Activated T-cell treated with anti-CD3 and anti-CD28 coated beads for 24 hours (primary cell): ENCODE results near the gene RANBP3.
"Not testable (repeated sequence)": the region's sequence is repeated elsewhere in the genome, so short reads cannot be mapped to it uniquely, and the experiment has no call there.

Experiments used
- DNase-seq: peaks from one replicate; pipeline ENCODE4 v3.0.0-alpha.2; 2020; ENCODE audit warnings: low read depth

Gene RANBP3

GRCh38 chr19:5985837-5986236 lies 7.9 kb upstream of the RANBP3 start:
- DNase-seq = not testable (repeated sequence)

GRCh38 chr19:5985098-5985783 lies 7.3 kb upstream of the RANBP3 start:
- DNase-seq = no peak

GRCh38 chr19:5984600-5984999 lies 6.7 kb upstream of the RANBP3 start:
- no peak for DNase-seq

GRCh38 chr19:5983367-5983955 lies 5.5 kb upstream of the RANBP3 start:
- DNase-seq = no peak

- no peak for DNase-seq
Measured at GRCh38 chr19:5978606-5979552, 939 bp upstream of the RANBP3 start.

- DNase-seq = no peak
Measured at GRCh38 chr19:5977222-5977784, 637 bp downstream of the RANBP3 start.

GRCh38 chr19:5976768-5977167 lies 1.2 kb downstream of the RANBP3 start:
- no peak for DNase-seq

- DNase-seq = no peak
Measured at GRCh38 chr19:5975388-5975728, 2.6 kb downstream of the RANBP3 start.

- peak; percentile 46 for DNase-seq
Measured at GRCh38 chr19:5974721-5975387, 3.1 kb downstream of the RANBP3 start.

- no peak for DNase-seq
Measured at GRCh38 chr19:5973867-5974635, 3.9 kb downstream of the RANBP3 start.

- no peak for DNase-seq
Measured at GRCh38 chr19:5973376-5973775, 4.6 kb downstream of the RANBP3 start.

- DNase-seq = no peak
Measured at GRCh38 chr19:5972355-5972731, 5.6 kb downstream of the RANBP3 start.

- no peak for DNase-seq
Measured at GRCh38 chr19:5971714-5972354, 6.1 kb downstream of the RANBP3 start.

- no peak for DNase-seq
Measured at GRCh38 chr19:5969476-5969875, 8.5 kb downstream of the RANBP3 start.

- no peak for DNase-seq
Measured at GRCh38 chr19:5968431-5969373, 9.2 kb downstream of the RANBP3 start.

- DNase-seq = no peak
Measured at GRCh38 chr19:5967994-5968430, 9.9 kb downstream of the RANBP3 start.

- no peak for DNase-seq
Measured at GRCh38 chr19:5967571-5967970, 10.4 kb downstream of the RANBP3 start.

- no peak for DNase-seq
Measured at GRCh38 chr19:5966941-5967340, 11.0 kb downstream of the RANBP3 start.

GRCh38 chr19:5966215-5966614 lies 11.7 kb downstream of the RANBP3 start:
- DNase-seq = no peak
